Kidney tubule cell (primary cell): ENCODE data around the gene MICAL2.
A peak's percentile ranks its signal among the peaks of the same experiment; 100 is the strongest.

Source experiments
- DNase-seq: peaks from one replicate; pipeline ENCODE4 v3.0.0-alpha.2; 2018; ENCODE audit warnings: low spot score

The MICAL2 gene

GRCh38 chr11:12272821-12273617 is 162.6 kb downstream of the MICAL2 start:
- DNase-seq = peak; percentile 72

- DNase-seq = no peak
Observed at GRCh38 chr11:12273618-12273995, 163.2 kb downstream of the MICAL2 start.

- DNase-seq = peak; percentile 53
Observed at GRCh38 chr11:12274056-12274455, 163.7 kb downstream of the MICAL2 start.

- no peak for DNase-seq
Observed at GRCh38 chr11:12274558-12275197, 164.3 kb downstream of the MICAL2 start.

GRCh38 chr11:12275818-12276217 is 165.4 kb downstream of the MICAL2 start:
- DNase-seq = no peak

GRCh38 chr11:12276356-12276755 is 166.0 kb downstream of the MICAL2 start:
- no peak for DNase-seq

GRCh38 chr11:12276831-12277475 is 166.6 kb downstream of the MICAL2 start:
- DNase-seq = no peak

GRCh38 chr11:12278766-12279671 is 168.6 kb downstream of the MICAL2 start:
- no peak for DNase-seq

- DNase-seq = no peak
Observed at GRCh38 chr11:12279672-12280108, 169.3 kb downstream of the MICAL2 start.

- DNase-seq = no peak
Observed at GRCh38 chr11:12280199-12280837, 169.9 kb downstream of the MICAL2 start.

GRCh38 chr11:12280838-12281565 is 170.6 kb downstream of the MICAL2 start:
- no peak for DNase-seq

GRCh38 chr11:12281571-12282478 is 171.4 kb downstream of the MICAL2 start:
- DNase-seq = peak; percentile 81

- DNase-seq = no peak
Observed at GRCh38 chr11:12282676-12283075, 172.3 kb downstream of the MICAL2 start.

- no peak for DNase-seq
Observed at GRCh38 chr11:12284316-12285050, 174.1 kb downstream of the MICAL2 start.

GRCh38 chr11:12285106-12285505 is 174.7 kb downstream of the MICAL2 start:
- no peak for DNase-seq

- DNase-seq = no peak
Observed at GRCh38 chr11:12285811-12286222, 175.4 kb downstream of the MICAL2 start.

GRCh38 chr11:12286606-12287005 is 176.2 kb downstream of the MICAL2 start:
- DNase-seq = no peak

- DNase-seq = peak; percentile 95
Observed at GRCh38 chr11:12287009-12287373, 176.6 kb downstream of the MICAL2 start.
